G401.6 (cell line): ENCODE measurements around the gene USP47.

Experiments used
- FAIRE-seq: peaks from 2 replicates; lab custom pipeline; 2012; peaks lifted over from hg19 to GRCh38; lab: Jason Lieb, UNC

Gene USP47

DNA sequence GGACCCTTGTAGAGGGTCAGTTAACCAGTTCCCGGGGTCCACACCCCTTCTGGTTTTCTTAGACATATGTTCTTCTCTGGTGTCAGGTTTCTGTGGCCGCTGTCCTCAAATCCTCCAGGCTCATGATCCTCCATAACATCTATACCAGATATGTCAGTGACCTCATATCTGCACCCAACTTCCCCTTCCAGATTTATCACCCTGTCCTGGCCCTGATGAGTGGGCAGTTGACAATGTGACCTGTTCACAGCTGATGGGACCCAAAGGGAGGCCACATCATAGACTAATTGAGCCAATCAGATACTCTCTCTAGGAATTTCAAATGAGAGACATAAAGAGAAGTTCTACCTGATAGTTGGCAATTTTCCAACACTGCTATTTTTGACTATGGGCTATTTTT lies 161.6 kb downstream of the USP47 start:
- FAIRE-seq, result no peak

DNA sequence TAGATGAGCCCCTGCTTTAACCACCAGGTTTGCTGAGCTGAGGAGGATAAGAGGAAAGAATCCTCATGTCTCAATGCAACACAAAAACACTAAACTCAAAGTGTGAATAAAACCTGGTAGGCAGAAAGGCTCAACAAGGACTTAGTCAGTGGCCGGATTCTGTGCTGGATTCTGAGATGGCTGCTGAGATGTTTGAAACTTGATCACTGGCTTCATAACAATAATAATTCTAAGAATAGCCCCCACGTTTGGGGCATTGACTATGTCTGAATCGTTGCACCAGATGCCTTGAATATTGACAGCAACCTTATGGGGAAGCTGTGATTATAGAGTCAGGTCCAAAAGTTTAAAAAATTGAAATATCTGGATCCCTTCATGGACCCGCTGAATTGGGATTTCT lies 162.0 kb downstream of the USP47 start:
- no peak for FAIRE-seq

DNA sequence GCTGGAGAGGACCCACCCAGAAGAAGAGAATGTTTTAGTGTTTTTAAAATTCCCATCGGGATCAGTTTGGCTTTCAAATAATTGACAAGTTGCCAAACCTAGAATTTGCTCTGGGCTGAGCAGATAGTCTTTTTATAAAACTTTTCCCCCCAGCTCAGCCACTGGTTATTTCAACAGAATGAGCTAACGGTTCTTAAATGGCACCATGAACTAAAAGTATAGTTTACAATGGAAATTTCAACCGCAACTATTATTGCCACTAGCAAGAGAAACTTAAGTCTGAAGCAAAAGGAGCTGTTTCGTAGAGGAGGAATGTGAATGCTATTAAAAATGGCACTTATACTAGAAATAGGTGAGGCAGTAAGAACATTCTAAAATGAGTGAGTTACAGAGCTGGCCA lies 163.3 kb downstream of the USP47 start:
- FAIRE-seq, result no peak

DNA sequence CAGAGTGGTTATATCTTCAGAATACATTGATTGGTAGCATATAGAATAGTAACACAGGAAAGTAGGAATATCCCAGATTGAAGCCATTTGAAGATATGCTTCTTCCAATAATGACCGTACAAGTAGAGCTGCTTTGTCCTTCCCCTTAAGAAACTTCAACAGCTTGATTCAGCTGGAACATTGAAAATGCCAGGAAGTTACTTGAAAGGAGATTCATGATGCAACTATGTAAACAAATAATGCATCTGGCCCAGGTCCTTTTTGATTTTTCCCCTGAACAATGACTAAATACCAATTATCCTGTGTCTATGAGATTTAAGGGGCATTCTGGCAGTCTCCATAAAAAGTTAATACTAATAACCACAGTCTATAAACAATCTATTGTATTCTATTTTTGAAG lies 163.7 kb downstream of the USP47 start:
- FAIRE-seq, result no peak

DNA sequence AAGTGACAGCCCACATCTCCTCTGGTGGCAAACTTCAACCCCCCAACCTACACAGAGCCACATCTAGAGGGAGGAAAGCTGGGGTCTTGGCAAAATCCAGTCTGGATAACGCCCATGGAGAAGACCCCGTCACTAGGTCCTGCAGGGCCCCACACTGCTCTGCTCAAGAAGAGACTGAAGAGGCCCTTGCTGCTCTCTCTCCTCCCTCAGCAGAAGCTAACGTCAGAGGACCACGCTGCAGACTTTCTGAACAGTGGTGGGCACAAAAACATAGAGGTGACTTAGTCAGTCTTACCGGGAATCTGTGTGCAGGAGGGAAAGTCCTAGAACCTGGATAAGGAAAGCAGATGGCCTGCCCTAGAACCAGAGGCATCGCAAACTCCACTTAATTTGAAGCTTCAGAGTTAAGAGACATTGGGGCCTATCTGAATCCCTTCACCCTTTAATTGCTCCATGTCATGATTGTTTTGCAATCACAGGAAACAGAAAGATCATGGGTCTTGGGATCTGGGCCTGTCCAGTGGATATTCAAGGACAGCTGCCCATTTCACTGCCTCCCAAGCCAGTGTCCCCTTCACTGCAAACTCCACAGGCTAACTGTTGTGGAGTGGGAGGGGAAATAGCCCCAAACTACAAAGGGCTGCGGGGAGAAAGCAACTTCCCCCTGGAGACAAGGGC lies 164.9 kb downstream of the USP47 start:
- FAIRE-seq, result no peak

DNA sequence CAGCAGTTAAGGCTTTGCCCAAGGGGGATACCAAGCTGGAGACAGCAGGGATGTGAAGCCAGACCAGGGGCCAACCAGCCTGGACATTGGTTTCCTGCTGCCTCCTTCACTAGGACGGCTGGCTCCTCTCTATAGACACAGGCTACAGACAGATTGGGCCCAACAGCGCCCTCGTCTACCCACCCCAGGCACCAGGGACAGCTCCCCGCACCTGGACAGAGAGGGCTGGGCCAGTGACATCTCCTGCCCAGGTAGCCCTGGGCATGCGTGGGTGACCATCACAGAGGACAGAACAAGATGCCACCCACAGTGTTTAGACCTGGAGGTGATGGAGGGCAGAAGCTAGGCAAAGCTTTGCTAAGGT lies 165.4 kb downstream of the USP47 start:
- FAIRE-seq, result no peak

DNA sequence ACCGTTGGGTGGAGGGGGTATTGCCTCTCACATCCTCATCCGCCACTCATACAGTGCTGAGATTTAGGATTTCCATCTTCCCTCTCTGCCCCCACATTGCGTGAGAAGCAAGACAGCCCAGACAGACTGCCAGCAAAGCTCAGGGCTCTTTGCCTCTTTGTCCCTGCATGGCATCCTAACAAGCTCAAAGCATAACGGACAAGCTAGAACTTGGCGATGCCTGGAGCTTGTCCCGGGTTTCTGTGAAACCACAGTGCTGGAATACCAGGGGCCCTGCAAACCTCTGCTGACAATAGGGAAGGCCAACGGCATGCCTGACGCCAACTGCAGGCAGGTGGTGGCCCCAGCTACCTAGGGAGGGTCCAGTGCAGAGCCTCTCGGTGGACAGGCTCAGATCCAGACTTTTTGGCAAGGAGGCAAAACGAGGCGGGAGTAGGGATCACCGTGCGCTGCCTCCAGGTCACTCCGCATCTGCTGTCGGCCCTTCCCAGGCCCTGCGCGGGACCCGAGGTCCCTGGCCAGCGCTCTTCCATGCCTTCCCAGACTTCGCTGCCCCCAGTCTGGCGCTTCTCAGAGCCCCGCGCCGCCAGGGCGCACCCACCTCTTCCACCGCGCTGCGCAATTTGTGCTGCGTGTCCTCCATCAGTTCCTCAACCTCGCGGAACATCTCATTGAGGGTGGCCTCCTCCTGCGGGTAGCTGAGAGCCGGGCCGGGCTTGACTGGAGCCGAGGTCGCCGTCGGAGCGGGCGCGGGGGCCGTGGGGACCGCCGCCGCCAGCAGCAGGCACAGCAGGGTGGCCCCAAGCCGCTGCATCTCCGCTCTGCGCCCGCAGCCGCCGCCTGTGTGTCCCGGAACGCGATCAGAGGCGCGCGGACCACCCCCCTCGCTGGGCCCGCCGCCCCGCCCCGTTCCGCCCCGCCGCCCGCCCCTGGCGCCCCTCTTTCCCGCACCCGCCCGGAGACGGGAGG lies 166.3 kb downstream of the USP47 start, which contains the start of gene DKK3:
Gene DKK3, minus strand, starts transcription at position 858 of the 969 bp plus-strand sequence. Its CDS starts 44 bp downstream, at position 814.
- FAIRE-seq, result no peak
